GM18873 (cell line): ENCODE measurements around the gene DNAJB11.
"Not testable (repeated sequence)": the region's sequence is repeated elsewhere in the genome, so short reads cannot be mapped to it uniquely, and the experiment has no call there.

Experiments used
- ATAC-seq: cut with Tn5 transposase; IDR thresholded peaks from one replicate; pipeline ENCODE4 v1.9.1; 2021; ENCODE audit warnings: mild to moderate bottlenecking, moderate library complexity, moderate number of reproducible peaks; ENCODE audit not compliant: unreplicated experiment, low FRiP score

DNAJB11 gene

DNA sequence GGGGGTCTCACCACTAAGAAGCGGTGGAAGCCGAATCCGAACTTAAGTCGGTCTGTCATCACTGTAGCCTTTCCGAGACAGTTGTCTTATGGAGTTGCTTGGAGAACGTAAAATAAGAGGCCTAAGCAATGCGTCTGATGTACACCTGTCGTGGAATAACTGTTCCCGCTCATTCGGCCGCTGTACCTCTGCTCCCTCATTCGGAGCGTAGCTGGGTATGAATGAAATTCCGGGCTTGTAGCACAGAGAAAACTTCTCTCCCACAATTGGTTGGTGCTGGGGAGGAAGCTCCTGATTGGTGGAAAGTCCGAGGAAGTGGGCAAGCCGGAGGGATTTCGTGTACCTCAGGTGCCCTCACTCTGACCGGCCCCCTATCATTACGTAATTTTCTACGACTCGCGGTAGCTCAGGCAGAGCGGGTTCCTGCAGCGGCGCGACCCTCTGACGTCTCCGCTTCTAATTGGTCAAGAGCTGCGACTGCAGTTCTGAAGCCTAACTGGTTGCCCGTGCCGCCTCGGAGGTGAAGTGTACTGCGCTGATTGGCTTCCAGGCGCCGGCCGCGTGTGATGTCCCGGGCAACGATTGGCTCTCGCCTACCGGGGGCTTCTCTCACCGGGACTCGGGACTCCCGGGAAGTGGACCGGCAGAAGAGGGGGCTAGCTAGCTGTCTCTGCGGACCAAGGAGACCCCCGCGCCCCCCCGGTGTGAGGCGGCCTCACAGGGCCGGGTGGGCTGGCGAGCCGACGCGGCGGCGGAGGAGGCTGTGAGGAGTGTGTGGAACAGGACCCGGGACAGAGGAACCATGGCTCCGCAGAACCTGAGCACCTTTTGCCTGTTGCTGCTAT is at the start of gene DNAJB11:
TSS of gene DNAJB11 (plus strand) at position 625 of the 845 bp plus-strand sequence. CDS start at position 803, 178 bp downstream.
- peak; percentile 93 for ATAC-seq

DNA sequence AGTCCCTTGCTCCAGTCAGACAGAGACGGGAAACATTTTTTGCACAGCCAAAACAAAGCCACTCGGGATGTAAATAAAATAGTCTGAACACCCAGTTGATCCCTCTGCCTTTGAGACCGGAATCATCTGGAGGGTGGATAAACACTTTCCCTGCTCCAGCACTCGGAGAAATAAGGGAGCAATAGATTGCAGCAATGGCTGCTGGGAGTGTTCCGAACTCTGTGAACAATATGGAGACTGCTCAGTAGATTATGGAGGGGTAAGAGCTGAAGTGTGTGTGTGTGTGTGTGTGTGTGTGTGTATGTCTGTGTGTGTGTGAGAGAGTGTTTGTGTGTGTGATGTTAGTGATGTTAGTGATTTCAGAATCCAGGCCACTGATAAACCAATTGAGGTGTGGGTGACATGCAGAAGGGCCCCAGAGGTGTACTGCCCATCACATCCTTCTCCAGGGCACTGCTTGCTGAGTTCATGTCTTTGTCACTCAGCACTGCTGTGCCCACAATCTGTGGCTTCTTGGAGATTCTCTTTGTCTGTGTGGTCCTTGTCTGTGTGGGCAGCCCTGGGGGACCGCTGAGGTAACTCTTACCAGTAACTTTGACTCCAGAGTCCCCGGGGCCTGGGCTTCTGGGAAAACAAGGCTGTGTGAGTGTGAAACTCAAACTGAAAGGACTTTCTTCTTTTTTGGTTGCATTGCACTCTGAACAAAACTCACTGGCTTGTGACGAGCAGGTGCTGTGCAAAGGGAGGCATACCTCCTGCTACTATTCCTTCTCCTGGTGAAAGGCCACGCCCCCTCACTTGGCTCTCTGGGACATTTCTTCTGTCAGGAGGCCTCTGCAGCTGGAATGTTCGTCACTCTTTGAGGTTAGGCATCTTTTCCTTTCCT is 49.3 kb upstream of the DNAJB11 start:
- peak; percentile 51 for ATAC-seq

DNA sequence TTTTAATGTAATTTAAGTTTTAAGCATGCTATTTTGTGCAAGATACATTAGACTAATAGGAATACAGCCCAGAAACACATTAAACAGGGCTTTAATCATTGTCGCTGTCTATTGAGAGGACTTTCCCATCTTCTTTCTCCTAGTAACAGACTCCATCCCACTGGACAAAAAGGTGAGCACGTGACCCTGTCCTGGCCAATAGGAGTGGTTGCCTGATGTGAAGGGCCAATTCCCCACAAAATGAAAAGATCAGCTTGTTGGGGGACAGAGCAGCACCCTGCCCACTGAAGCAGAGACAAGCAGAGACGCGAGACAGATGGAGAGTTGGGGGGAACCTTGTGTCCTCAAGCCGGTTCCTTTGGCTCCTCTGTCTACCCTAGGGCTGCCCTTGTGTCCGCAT is 47.5 kb upstream of the DNAJB11 start:
- ATAC-seq: no peak

DNA sequence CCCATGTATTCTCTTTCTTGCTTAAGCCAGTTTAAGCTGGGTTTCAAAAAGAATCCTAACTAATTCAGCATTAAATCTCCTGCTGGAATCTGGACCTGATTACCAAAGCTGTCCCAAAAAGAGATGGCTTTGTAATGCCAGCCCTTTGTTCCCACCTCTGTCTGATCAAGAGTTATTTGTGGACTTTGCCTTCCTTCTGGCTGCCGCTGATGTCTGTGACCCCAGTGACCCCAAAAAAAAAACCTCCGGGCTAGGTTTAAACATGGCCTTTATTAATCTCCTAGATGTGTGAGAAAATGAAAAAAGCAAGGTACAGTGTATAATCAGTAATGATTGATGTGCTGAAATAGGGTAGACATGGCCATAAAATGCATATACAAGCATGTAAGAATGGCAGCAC is 47.1 kb upstream of the DNAJB11 start:
- ATAC-seq: no peak

DNA sequence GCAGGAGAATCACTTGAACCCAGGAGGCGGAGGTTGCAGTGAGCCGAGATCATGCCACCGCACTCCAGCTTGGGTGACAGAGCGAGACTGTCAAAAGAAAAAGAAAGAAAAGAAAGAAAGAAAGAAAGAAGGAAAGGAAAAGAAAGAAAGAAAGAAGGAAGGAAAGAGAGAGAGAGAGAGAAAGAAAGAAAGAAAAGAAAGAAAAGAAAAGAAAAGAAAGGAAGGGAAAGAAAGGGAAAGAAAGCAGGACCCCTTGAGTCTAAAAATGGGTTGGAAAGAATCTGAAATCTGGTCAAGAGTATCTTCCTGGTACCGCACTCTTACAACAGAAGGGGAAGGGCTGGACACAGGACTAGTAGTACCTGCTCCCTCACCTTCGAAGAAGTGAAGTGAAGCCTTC is 45.9 kb upstream of the DNAJB11 start:
- no peak for ATAC-seq

DNA sequence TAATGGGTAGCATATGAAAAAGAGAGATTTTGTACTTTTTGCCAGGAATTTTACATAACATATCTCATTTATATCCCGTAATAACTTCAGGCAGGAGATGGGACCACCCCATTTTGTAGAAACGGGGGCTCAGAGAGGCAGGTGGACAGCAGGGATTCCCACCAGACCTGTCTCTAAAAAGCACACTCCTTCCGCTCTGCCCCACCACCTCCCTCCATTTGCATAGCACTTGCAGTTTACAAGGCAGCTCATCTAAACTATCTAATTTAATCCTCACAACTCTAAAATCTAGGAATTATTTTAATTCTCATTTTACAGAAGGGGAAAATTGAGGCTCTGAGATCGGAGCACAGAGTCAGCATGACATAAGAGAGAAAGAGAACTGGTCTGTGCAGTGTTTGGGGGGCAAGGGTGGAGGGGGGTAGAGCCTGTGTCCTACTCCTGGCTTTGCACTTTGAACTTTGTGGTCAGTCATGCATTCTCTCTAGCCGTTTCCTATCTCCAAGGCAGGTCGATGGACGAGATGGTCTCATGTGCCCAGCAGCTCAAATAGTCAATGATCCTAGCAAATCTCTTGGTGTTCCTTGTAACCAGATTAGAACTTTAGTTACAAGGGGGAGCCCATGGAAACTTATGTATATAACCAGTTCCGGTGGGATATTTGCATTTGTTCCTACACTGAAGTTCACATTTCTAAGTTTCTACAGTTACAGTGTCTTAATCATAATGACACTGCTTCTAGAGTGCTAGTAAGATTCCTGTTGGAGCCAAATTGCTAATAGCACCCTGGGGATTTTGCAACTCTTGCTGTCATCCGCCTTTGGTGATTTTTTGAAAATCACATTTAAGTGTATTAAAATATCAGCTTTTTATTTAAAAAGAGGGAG is 44.9 kb upstream of the DNAJB11 start:
- ATAC-seq: peak; percentile 23

DNA sequence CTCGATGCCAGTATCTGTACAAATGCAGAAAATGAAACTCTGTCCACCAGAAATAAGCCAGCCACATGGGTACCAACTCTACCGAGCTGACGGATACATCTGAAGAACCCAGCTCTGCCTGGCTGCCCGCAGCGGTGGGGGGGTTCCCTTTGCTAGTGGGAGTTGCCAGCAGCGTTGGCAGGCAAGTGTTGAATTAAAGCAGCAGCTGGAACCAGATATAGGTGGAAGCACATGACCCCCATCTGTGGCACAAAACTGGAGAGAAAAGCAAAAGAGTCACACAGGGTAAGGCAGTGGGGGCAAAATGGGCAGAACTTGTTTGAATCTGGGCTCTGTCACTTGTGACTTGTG is 44.3 kb upstream of the DNAJB11 start:
- peak; percentile 43 for ATAC-seq

DNA sequence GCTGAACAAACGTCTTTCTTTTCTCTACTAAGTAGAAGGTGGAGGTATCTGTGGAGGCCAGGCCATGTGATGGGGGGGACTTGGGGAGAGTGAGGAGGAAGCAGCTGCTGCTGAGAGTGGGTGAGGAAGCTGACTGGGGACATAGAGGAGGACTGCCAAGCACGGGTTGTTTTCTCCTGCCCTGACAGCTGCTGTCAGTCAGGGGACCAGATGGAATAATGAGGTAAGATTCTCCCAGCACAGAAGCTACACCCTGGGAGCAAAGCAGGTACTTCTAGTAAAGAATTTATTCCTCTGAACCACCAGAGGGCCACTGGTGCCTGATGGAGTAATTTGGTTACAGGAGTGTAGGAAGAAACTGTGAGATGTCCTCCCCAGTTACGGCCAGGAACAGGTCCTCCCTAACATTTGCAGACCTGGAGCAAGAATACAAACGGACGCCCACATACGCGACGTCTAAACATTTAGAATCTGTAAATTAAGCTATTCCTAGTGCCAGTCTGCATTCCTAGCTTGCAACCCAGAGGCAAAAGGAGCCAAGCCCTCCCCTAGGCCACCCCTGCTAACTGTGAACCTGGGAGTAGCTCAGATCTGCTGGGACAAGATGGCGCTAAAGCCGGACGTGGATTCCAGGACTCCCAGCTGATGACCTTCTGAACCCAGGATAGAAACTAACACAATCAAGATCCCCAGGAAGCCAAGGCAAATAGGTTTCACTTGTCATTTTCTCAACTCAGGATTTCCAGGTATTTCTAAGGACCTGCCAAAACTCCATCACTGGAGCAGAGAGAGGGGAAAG is 41.1 kb upstream of the DNAJB11 start:
- no peak for ATAC-seq

DNA sequence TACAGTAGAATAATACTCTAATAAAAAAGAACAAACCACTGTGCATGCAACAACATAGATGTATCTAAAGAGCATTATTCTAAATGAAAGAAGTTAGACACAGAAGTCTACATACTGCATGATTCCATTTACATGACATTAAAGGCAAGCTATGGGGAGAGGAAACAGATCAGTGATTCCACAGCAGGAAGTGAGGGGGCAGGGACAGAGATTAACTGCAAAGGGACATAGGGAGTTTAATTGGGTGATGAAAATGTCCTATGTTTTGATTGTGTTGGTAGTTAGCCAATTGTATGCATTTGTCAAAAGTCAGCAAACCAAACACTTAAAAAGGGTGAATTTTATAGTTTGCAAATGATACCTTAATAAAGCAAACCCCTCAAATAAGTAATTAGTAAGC is 40.1 kb upstream of the DNAJB11 start:
- no peak for ATAC-seq

DNA sequence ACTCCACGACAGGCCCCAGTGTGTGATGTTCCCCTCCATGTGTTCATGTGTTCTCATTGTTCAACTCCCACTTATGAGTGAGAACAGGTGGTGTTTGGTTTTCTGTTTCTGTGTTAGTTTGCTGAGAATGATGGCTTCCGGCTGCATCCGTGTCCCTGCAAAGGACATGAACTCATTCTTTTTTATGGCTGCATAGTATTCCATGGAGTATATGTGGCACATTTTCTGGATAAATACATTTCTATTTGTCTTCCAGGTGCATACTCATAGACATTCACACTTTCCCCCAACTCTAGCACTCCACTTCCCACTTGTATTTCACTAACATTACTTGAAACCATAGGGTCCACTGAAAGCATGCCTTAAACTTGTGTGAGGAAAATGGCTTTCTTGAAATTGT is 38.8 kb upstream of the DNAJB11 start:
- ATAC-seq: not testable (repeated sequence)

DNA sequence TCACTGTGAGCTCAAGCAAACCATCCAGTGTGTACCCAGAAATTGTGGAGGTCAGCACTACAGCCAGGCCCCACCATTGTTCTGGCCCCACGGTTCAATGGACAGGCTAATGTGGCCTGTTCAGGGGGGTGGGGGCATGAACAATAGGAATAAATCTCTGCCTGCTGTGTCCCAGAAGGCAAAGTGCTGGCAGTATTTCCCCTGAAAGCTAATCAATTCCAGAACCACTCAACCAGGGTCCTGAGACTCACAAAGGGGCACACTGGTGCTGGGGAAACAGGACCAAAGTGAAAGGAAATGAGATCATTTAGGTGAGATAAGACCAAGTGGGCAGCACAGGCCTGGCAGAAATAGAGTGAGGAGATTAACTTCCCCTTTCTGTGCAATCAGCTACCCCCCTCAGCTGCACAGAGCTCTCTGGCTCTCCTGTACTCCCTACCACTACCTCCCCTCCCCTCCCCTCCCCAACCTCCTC is 37.9 kb upstream of the DNAJB11 start:
- ATAC-seq: peak; percentile 69

DNA sequence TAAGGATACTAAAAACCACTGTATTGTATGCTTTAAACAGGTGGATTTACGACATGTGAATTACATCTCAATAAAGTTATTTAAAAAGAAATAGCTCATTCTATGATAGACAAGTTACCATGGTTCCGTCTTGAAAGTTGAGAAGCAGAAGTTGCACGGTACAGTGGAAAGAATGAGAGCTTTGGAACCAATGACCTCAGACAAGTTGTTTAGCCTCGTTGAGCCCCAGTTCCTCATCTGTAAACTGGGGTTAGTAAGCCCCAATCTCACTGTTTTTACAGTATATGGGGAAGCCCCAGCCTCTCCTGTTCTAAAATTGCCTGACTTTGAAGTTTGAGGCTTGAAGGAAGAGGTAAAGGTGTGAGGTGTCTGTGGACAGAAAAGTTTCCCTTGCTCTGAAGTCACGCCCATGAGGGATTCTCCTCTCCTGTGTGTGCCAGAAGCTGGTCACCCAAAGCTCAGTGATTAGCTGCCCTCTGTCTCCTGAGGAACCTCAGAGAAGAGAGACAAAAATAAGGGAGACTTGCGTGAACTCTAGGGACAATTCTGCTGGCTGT is 36.3 kb upstream of the DNAJB11 start:
- peak; percentile 70 for ATAC-seq

DNA sequence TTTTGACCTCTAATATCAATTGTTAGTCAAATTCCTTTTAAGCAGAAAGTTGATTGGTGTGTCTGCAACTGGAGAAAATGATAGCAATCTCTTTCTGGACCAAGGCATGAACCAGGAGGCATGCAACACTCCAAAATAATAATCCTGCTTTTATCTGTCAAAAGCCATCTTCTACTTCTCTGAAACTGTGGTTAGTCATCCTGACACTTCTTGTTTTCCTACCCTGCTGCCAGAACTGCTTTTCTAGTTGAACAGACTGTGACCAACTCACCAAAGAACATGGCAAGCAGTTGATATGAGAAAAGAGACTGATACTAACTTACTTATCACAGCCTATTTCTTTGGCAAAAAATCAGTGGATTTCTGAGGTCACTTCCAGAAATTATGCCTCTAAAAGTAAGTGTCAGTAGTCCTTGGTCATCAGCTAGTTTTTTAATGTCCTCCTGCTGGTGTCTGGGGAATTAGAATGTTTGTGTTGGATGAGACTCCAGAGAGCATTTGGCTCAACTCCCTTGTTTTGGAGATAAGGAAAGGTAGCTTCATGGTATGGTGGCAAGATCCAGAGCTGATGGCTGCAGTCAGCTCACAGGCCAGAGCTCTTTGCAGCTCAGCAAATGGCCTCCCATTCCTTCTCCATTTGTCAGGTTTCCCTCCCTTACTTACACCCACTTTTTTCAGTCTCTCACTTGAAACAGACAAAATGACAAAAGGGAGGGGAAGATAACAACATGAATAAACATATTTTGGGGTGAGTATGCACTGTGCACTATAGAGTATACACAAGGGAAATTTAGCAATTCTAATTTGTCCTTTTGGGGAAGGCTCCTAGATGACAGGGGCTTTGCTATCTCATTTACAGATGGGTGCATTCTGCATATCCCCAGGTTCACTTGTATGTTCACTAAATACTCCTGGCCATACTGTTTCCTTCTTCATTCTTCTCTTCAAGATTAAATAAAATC is 33.4 kb upstream of the DNAJB11 start:
- ATAC-seq: no peak

DNA sequence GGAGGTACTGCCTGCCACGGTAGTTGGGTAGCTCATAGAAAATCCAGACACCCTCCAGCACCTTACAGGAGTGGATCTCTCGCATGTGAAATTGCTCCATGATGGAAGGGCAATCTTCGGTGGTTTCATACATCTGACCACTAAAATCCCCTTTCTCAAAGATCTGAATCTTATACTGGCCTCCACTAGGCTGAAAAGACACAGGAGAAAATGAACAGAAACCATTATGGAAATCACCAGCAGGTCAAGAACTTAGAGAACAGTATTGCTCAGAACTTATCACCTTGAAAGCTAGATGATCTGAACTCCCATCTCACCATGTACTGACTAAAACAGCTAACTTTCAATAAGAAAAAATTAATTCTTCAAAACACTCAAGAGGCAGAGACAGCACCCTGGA is 31.7 kb upstream of the DNAJB11 start:
- ATAC-seq: no peak

DNA sequence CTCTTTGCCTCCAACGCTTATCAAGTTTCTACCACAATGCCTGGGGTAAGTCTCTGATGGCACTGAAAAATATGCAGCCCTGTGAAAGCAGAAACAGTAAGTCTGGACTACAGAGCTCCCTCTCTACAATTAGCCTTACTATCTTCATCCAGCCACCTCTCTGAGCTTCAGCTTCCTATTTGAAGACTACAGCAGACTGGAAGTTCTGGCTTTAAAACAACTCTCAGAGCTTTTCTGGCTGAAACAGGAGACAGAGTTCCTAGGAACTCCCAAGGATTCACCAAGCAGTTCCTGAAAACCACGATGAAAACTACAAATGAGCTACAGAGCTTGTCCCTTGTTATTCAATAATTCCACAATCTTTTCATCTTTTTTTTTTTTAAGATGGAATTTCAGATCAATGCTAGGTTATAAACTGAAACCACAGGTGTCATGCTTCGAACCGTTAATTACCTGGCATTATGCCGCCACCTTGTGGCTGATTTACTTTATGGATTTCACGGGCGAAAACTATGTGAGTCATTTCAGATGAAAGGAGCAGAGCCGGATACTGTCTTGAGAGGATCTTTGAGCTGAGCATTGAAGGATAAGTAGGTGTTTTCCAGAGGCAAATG is 30.2 kb upstream of the DNAJB11 start:
- no peak for ATAC-seq

DNA sequence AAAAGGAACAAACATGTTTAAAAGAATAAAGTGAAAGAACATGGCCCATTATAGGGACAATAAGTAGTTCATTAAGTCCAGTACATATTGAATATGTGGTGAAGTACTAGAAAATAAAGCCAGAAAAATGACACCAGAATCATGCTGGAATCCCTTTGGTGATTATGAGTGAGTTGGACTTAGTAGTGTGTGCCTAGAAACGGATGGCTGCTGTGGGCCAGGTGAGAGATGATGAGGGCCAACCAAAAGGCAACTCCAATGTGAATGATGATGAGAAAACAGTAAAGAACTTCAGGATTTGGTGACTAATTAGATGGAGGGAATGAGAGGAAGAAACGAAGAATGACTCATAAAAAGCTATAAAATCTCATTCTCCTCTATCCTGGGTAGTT is 29.7 kb upstream of the DNAJB11 start:
- ATAC-seq: no peak

DNA sequence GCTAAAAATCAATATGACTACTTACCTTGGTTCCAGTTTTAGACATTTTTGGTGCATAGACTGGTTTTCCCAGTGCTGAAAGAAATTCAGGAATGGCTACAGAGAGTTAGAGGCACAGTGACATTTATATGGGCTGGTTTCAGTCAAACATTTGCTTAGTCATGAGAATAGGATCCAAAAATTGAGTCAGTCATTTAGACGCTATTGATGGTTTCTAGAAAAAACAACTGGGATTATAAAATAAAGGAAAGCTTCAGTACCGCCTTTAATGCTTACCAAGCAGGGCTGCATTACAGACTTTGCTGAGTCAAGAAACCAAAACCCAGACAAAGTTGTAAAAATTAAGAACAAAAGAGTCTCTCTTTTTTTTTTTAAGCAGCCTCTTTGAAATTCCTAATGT is 26.2 kb upstream of the DNAJB11 start, which contains the start of gene CRYGS:
TSS of gene CRYGS (minus strand) at position 100 of the 400 bp plus-strand sequence. CDS start at position 46, 54 bp downstream.
- ATAC-seq: no peak

DNA sequence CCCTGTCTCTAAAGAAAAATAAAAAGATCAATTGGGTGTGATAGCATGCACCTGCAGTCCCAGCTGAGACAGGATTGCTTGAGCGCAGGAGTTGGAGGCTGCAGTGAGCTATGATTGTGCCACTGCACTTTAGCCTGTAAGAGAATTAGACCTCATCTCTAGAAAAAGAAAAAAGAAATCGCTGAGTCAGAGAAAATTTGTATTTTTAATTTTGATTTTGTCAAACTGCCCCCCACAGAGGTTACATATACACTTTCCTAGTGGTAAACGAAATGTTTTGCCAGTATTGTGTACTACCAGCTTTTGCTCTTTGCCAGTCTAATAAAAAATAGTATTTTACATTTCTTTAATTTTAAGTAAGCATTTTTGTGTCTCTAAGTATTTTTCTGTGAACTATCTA is 21.0 kb upstream of the DNAJB11 start:
- ATAC-seq: no peak
